Thoracic aorta endothelial cell (primary cell): ENCODE data around the gene BAIAP2L1. TPM values are rescaled to one million over a fixed set of nuclear protein-coding genes. Genes with fewer than 3 reads are reported as not detected.

Experiments used
- total RNA-seq: library from RNA; depleted of rRNA; stranded (reverse); fragments of >200 nt; gene quantifications from 2 replicates; pipeline ENCODE4 v1.2.3, GENCODE V29; 2012

BAIAP2L1 gene
- total RNA-seq: 0.22 and 0.27 TPM in 2 replicates

DNA sequence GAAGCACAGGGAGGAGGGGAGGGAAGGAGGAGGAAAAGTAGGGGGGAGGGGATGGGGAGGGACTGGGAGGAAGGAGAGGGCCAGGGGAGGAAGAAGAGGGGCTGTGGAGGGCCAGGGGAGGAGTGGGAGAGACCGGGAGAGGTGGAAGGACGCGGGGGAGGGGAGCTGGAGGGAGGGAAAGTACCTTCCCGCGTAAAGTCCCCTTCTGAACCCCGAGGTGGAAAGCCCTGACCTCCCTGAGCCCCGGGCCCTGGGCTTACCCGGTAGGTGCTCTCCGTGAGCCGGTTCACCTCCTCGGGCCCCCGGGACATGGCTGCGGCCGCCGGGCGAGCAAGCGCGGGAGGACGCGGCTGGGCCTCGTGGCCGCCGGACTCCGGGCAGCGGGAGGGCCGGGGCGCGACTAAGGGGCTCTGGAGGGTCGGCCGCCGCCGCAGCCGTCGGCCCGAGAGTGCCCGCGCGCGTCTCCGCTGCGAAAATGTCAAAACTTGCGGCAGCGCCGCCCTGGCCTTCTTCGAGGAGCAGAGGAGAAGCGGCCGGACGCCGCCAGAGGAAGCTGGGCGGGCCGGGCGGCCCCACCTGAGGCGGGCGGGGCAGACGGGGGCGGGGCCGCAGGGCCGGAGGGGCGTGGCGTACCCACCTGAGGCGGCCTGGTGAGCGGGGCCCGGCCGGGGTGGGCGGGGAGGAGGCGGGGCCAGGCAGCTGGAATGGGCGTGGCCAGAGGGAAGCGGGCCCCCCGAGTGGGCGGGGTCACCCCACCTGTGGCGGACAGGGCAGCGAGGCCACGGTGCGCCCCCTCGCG, at the start of gene BAIAP2L1:
TSS of gene BAIAP2L1 (minus strand) at position 549 of the 799 bp plus-strand sequence. CDS start at position 311, 238 bp downstream.

DNA sequence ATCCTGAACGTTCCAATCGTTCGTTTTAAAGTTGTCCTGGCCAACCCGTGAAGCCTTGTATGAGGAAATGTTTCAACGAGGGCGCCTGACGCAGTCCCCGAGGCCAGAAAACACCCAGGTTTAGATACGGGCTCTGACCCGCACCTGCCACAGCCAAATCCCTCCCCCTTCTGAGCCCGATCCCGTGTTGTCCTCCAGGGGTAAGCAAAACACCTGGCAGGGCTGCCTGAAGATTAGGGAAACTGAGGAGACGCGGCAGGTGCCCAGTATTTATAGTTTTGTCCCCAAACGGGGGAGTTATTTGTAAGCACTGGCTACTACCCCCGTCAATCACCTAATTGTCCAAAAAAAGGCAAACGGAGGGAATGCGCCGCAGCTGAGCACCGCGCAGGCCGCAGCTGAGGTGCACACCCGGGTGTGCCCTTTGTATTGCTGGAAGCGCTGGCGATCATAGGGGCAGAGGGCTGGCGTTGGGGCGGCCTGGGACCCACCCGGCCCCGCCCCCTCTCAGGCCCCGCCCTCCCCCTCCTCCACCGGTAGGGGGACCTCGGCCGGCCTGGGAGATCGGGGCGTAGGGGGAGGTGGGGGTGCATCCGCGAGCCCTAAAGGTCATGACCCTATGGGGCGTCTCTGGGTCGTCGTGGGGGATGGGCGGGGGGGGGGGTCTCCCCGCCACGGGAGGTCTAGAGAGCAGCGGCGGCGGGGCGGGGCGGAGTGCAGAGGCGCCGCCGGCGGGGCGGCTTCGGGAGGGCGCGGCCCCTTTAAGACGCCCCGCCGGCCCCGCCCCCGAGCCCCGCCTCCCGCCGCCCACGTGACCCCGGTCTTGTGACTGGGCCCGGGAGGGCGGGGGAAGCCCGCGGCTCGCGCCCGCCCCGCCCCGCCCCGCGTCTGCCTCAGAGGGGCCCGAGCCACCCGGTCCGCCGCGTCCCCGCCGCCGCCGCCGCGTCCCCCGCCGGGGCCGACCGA, 119.8 kb downstream of the BAIAP2L1 start, which contains the start of gene BRI3:
TSS of gene BRI3 (plus strand) at position 896 of the 966 bp plus-strand sequence. CDS start 110 bp downstream, outside the sequence.

GRCh38 chr7:98251601-98252424, 149.1 kb downstream of the BAIAP2L1 start, which contains the start of gene TECPR1:
TSS of gene TECPR1 (minus strand) at chr7:98252232. CDS start at chr7:98246146, 6,086 bp downstream.

Other genes with a start within 250 kb of the BAIAP2L1 start
- gene BHLHA15, start 189.7 kb downstream of the BAIAP2L1 start, total RNA-seq: 1.1 and 1.4 TPM in 2 replicates
- 46.7 and 56.3 TPM in 2 replicates for gene TECPR1, start 148.9 kb downstream of the BAIAP2L1 start, total RNA-seq
- 58.5 and 67.3 TPM in 2 replicates for gene BRI3, start 119.4 kb downstream of the BAIAP2L1 start, total RNA-seq
- 0.40 and 0.72 TPM in 2 replicates for gene NPTX2, start 216.2 kb upstream of the BAIAP2L1 start, total RNA-seq